ENCODE data around the gene EHMT1. TPM values are rescaled to one million over a fixed set of nuclear protein-coding genes. Genes with fewer than 3 reads are reported as not detected.

The EHMT1 gene
- total and polyA plus RNA-seq, 9 of the 15 experiments (the other 6 are each of a cell fraction or from before 2014, with no cell fraction given): 2.2 to 76.0 (median 36.4) TPM

DNA sequence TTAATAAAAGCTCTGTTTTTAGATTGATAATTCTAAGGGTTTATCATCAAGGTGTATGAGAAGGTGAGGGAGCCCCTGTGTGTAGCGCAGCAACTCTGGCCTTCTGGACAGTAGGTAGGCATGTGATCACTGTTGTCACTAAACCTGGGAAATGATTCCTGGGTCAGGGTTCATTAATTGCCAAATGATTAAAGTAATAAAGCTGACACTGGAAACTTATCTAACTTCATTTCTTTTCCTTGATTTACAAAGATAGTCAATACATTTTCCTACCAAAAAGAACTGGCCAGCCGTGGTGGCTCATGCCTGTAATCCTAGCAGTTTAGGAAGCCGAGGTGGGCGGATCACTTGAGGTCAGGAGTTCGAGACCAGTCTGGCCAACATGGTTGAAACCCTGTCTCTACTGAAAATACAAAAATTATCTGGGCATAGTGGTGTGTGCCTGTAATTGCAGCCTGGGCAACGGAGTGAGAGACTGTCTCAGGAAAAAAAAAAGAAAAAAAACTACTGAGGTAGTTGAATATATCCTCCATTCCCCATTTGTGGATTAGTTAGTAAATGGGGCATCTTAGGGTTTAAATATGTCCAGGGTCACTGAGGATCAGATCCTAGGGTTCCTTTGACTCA lies 2.4 kb downstream of the EHMT1 start:
- peaks cover 4% of the 10 kb centered on the region for H4K20me1 ChIP-seq (replicated peaks; ENCODE audit: control insufficient read depth, insufficient read depth, low read length)
- FAIRE-seq (peak; percentile 67), DNase-seq (ENCODE audit: extremely low read depth in 1 of 4, low spot score in 3 of 4) (no peak), ATAC-seq (0 out of 3 replicates have a peak, but pooled peaks have one; percentile 4)
- no TSS peak for BruUV-seq (replicated peaks)
- WGBS (ENCODE audit: insufficient coverage, low coverage, missing lambda C conversion rate): 45% methylated on average over 6 of the region's 6 CpGs
- intact Hi-C loops (cut with micrococcal nuclease): loop anchor here (5.0 kb wide), 1 partner anchor 46 kb away; no protein-coding TSS in a partner anchor
- H3K4me2 ChIP-seq (ENCODE audit: insufficient read depth, low read length): peak overlapping the region; percentile 55; the same call in 1 of the 2 replicates
- in situ Hi-C loops (cut with MboI): no loop called here
- H3K79me2 ChIP-seq (ENCODE audit: control insufficient read depth, insufficient read depth, low read length): peaks cover 90% of the 10 kb centered on the region
- ChIA-PET CTCF (ENCODE audit: low intra/inter-chr PET ratio) (interaction anchor here (0.6 kb wide), 1 partner anchor 37 kb away, joined by 3 read pairs; no protein-coding TSS in a partner anchor), POLR2A (interaction anchor here (0.5 to 0.9 kb wide), 3 partner anchors 16 to 253 kb away, joined by 3 to 5 read pairs (median 4); no protein-coding TSS in a partner anchor)
- H3K36me3 ChIP-seq (ENCODE audit: control insufficient read depth, insufficient read depth, low read length): peaks cover 37% of the 10 kb centered on the region
- H3K4me1 ChIP-seq (replicated peaks in 1 of 2; ENCODE audit: control insufficient read depth in 2 of 2, insufficient read depth in 2 of 2, low read length in 2 of 2): peaks cover 30 to 32% of the 10 kb centered on the region in 2 experiments
- no peaks in the 10 kb centered on the region for H3K9me3 ChIP-seq (replicated peaks; ENCODE audit: control insufficient read depth, insufficient read depth, low read depth, low read length)
- H3K9ac ChIP-seq (ENCODE audit: insufficient read depth in 1 of 2, low read depth in 2 of 2, low read length in 2 of 2): peak overlapping the region; percentile 9 to 80; a peak in 1 of 4 replicates
- H2AFZ ChIP-seq (ENCODE audit: low read depth, low read length): no peak overlapping the region
- peak; percentile 62; the same call in 1 of the 2 replicates for TF ChIP-seq ZNF384 (IDR thresholded peaks at IDR 0.05; ENCODE audit: low read depth, low read length)
- TF ChIP-seq, protein P1, sequence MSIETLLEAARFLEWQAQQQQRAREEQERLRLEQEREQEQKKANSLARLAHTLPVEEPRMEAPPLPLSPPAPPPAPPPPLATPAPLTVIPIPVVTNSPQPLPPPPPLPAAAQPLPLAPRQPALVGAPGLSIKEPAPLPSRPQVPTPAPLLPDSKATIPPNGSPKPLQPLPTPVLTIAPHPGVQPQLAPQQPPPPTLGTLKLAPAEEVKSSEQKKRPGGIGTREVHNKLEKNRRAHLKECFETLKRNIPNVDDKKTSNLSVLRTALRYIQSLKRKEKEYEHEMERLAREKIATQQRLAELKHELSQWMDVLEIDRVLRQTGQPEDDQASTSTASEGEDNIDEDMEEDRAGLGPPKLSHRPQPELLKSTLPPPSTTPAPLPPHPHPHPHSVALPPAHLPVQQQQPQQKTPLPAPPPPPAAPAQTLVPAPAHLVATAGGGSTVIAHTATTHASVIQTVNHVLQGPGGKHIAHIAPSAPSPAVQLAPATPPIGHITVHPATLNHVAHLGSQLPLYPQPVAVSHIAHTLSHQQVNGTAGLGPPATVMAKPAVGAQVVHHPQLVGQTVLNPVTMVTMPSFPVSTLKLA (conservative IDR thresholded peaks at IDR 0.05): peak in 1 of 2 experiments; percentile 25; a peak in 1 of 4 replicates
- TF ChIP-seq, protein P2, sequence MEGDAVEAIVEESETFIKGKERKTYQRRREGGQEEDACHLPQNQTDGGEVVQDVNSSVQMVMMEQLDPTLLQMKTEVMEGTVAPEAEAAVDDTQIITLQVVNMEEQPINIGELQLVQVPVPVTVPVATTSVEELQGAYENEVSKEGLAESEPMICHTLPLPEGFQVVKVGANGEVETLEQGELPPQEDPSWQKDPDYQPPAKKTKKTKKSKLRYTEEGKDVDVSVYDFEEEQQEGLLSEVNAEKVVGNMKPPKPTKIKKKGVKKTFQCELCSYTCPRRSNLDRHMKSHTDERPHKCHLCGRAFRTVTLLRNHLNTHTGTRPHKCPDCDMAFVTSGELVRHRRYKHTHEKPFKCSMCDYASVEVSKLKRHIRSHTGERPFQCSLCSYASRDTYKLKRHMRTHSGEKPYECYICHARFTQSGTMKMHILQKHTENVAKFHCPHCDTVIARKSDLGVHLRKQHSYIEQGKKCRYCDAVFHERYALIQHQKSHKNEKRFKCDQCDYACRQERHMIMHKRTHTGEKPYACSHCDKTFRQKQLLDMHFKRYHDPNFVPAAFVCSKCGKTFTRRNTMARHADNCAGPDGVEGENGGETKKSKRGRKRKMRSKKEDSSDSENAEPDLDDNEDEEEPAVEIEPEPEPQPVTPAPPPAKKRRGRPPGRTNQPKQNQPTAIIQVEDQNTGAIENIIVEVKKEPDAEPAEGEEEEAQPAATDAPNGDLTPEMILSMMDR (IDR thresholded peaks at IDR 0.05 in 2 of 3, conservative IDR thresholded peaks at IDR 0.05 in 1 of 3; ENCODE audit: insufficient read depth in 2 of 3, low read depth in 1 of 3, low read length in 3 of 3): peak; percentile 27 to 32 (median 29); a peak in 2 of 6 replicates
- TF ChIP-seq, protein P3, sequence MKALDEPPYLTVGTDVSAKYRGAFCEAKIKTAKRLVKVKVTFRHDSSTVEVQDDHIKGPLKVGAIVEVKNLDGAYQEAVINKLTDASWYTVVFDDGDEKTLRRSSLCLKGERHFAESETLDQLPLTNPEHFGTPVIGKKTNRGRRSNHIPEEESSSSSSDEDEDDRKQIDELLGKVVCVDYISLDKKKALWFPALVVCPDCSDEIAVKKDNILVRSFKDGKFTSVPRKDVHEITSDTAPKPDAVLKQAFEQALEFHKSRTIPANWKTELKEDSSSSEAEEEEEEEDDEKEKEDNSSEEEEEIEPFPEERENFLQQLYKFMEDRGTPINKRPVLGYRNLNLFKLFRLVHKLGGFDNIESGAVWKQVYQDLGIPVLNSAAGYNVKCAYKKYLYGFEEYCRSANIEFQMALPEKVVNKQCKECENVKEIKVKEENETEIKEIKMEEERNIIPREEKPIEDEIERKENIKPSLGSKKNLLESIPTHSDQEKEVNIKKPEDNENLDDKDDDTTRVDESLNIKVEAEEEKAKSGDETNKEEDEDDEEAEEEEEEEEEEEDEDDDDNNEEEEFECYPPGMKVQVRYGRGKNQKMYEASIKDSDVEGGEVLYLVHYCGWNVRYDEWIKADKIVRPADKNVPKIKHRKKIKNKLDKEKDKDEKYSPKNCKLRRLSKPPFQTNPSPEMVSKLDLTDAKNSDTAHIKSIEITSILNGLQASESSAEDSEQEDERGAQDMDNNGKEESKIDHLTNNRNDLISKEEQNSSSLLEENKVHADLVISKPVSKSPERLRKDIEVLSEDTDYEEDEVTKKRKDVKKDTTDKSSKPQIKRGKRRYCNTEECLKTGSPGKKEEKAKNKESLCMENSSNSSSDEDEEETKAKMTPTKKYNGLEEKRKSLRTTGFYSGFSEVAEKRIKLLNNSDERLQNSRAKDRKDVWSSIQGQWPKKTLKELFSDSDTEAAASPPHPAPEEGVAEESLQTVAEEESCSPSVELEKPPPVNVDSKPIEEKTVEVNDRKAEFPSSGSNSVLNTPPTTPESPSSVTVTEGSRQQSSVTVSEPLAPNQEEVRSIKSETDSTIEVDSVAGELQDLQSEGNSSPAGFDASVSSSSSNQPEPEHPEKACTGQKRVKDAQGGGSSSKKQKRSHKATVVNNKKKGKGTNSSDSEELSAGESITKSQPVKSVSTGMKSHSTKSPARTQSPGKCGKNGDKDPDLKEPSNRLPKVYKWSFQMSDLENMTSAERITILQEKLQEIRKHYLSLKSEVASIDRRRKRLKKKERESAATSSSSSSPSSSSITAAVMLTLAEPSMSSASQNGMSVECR (CRISPR knock-in tag; IDR thresholded peaks at IDR 0.05): no peak
- TF ChIP-seq ZKSCAN1 (IDR thresholded peaks at IDR 0.05; ENCODE audit: low read depth, low read length): 0 out of 2 replicates have a peak, but pooled peaks have one; percentile 40
- peak; percentile 61 for TF ChIP-seq EGR1 (conservative IDR thresholded peaks at IDR 0.05)
- TF ChIP-seq NFIX (CRISPR knock-in tag; IDR thresholded peaks at IDR 0.05; ENCODE audit: low read depth): no peak
- peak; percentile 39; the same call in 1 of the 2 replicates for TF ChIP-seq NR2C1 (IDR thresholded peaks at IDR 0.05)
- TF ChIP-seq NR2C1 (tag; IDR thresholded peaks at IDR 0.05): no peak
- no peak for TF ChIP-seq NR2C2 (CRISPR knock-in tag; IDR thresholded peaks at IDR 0.05)
- TF ChIP-seq NR2C2 (tag; IDR thresholded peaks at IDR 0.05): peak; percentile 30; the same call in 1 of the 2 replicates
- H3K27me3 ChIP-seq (ENCODE audit: control insufficient read depth in 2 of 2, insufficient read depth in 2 of 2, low read length in 2 of 2): no peaks in the 10 kb centered on the region
- no peaks in the 10 kb centered on the region for H3K9me1 ChIP-seq (ENCODE audit: control insufficient read depth, insufficient read depth, low read length)
- no peak overlapping the region for H3K4me3 ChIP-seq
- 0 out of 3 replicates have a peak overlapping the region, but pooled peaks have one; percentile 3 for H3K27ac ChIP-seq (ENCODE audit: extremely low read depth, low read depth, low read length)
